HL-60 (cell line): ENCODE measurements around the gene CWC25.

ENCODE experiments used
- CTCF ChIP-seq: IDR thresholded peaks from one replicate; pipeline ENCODE4 v1.5.1; 2011; ENCODE audit warnings: low read length, control low read depth, inconsistent platforms; ENCODE audit not compliant: insufficient read depth
- GABPA ChIP-seq: IDR thresholded peaks from 2 replicates; pipeline ENCODE4 v1.6.1; 2012; ENCODE audit warnings: low read depth
- POLR2AphosphoS5 ChIP-seq: IDR thresholded peaks from 2 replicates; pipeline ENCODE4 v1.6.1; 2012; ENCODE audit warnings: low read depth
- SPI1 ChIP-seq: IDR thresholded peaks from 2 replicates; pipeline ENCODE4 v1.6.1; 2012; ENCODE audit warnings: low read depth, mild to moderate bottlenecking, borderline replicate concordance
- TF ChIP-seq, protein P1 (sequence below): IDR thresholded peaks from 2 replicates; pipeline ENCODE4 v1.6.1; 2012; ENCODE audit warnings: low read depth; ENCODE audit not compliant: insufficient replicate concordance

DNA sequence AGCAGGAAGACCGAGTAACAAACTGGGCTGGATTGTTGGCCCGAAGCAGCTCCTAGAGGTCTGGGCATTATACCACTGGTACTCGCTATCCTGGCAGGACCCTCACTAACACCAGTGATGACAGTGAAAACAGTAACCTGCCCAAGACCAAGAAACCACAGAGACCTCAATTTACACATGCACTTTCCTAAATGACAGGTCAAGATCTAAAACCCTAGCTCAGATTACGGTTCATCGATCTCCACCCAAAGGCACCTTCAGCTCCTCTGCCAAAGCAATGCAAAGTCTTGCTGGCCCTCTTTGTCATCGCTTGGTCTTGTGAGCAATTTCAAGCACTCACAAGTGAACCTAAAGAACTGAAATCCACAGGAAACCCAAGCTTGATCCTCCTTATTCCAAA lies 27.3 kb downstream of the CWC25 start:
- TF ChIP-seq CTCF (no peak), POLR2AphosphoS5 (no peak), GABPA (no peak), SPI1 (no peak)
- TF ChIP-seq, protein P1, sequence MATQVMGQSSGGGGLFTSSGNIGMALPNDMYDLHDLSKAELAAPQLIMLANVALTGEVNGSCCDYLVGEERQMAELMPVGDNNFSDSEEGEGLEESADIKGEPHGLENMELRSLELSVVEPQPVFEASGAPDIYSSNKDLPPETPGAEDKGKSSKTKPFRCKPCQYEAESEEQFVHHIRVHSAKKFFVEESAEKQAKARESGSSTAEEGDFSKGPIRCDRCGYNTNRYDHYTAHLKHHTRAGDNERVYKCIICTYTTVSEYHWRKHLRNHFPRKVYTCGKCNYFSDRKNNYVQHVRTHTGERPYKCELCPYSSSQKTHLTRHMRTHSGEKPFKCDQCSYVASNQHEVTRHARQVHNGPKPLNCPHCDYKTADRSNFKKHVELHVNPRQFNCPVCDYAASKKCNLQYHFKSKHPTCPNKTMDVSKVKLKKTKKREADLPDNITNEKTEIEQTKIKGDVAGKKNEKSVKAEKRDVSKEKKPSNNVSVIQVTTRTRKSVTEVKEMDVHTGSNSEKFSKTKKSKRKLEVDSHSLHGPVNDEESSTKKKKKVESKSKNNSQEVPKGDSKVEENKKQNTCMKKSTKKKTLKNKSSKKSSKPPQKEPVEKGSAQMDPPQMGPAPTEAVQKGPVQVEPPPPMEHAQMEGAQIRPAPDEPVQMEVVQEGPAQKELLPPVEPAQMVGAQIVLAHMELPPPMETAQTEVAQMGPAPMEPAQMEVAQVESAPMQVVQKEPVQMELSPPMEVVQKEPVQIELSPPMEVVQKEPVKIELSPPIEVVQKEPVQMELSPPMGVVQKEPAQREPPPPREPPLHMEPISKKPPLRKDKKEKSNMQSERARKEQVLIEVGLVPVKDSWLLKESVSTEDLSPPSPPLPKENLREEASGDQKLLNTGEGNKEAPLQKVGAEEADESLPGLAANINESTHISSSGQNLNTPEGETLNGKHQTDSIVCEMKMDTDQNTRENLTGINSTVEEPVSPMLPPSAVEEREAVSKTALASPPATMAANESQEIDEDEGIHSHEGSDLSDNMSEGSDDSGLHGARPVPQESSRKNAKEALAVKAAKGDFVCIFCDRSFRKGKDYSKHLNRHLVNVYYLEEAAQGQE, result no peak
